ENCODE results near the gene THOC6. TPM values are rescaled to one million over a fixed set of nuclear protein-coding genes. Genes with fewer than 3 reads are reported as not detected.
A peak's percentile ranks its signal among the peaks of the same experiment; 100 is the strongest.

The THOC6 gene
- total RNA-seq, 1 experiment from 2014 or later, result 56.7 TPM

DNA sequence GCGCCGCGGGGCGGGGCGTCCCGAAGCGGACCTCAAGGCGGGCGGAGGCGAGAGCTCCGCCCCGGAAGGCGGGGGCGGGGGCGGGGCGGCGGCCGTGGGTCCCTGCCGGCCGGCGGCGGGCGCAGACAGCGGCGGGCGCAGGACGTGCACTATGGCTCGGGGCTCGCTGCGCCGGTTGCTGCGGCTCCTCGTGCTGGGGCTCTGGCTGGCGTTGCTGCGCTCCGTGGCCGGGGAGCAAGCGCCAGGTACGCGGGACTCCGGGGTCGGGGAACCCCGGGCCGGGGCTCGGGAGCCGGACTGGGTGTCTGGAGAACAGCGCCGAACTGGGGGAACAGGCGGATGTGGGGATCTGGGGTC, 3.6 kb upstream of the THOC6 start, which contains the start of gene TNFRSF12A:
Gene TNFRSF12A (plus strand): TSS at position 122 of the 357 bp plus-strand sequence. CDS start 30 bp downstream, at position 152.
- Histone ChIP-seq H3K36me3 (ENCODE audit: control insufficient read depth, insufficient read depth, low read length) (peaks cover 9% of the 10 kb centered on the region), H3K9me3 (ENCODE audit: control insufficient read depth, insufficient read depth, low read depth, low read length) (no peaks in the 10 kb centered on the region), H3K27me3 (ENCODE audit: control insufficient read depth, insufficient read depth, low read length) (no peaks in the 10 kb centered on the region), H3K27ac (ENCODE audit: low read length) (peak within 1 kb of the TSS; percentile 99), H3K4me1 (ENCODE audit: control insufficient read depth, insufficient read depth, low read length) (peaks cover 16% of the 10 kb centered on the region), H3K4me3 (ENCODE audit: low read depth in 2 of 2, low read length in 2 of 2) (peak within 1 kb of the TSS; percentile 94 to 95)
- DNase-seq (ENCODE audit: low read depth, low spot score) (no peak), ATAC-seq (peak; percentile 15)
- ChIA-PET POLR2A (interaction anchor here (0.6 kb wide), 1 partner anchor 1134 kb away, joined by 10 read pairs; no protein-coding TSS in a partner anchor), CTCF (interaction anchor here (0.5 to 1.2 kb wide), 4 partner anchors 8 to 246 kb away, joined by 3 to 5 read pairs (median 4); no protein-coding TSS in a partner anchor)
- intact Hi-C loops (cut with micrococcal nuclease; ENCODE audit: unreplicated experiment) (no loop called here), in situ Hi-C loops (cut with HindIII; ENCODE audit: low pct_unique_long_range_greater_than_20kb, low sequenced_read_pairs) (no loop called here)
- peak; percentile 21; the same call in 1 of the 2 replicates for TF ChIP-seq TCF7L2 (IDR thresholded peaks at IDR 0.05; ENCODE audit: low read depth, low read length)
- no peak; the same call in 1 of the 2 replicates for TF ChIP-seq SIN3A (IDR thresholded peaks at IDR 0.05; ENCODE audit: borderline replicate concordance, insufficient read depth, low read depth, low read length)
- TF ChIP-seq, protein P1, sequence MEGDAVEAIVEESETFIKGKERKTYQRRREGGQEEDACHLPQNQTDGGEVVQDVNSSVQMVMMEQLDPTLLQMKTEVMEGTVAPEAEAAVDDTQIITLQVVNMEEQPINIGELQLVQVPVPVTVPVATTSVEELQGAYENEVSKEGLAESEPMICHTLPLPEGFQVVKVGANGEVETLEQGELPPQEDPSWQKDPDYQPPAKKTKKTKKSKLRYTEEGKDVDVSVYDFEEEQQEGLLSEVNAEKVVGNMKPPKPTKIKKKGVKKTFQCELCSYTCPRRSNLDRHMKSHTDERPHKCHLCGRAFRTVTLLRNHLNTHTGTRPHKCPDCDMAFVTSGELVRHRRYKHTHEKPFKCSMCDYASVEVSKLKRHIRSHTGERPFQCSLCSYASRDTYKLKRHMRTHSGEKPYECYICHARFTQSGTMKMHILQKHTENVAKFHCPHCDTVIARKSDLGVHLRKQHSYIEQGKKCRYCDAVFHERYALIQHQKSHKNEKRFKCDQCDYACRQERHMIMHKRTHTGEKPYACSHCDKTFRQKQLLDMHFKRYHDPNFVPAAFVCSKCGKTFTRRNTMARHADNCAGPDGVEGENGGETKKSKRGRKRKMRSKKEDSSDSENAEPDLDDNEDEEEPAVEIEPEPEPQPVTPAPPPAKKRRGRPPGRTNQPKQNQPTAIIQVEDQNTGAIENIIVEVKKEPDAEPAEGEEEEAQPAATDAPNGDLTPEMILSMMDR (IDR thresholded peaks at IDR 0.05), result no peak
- TF ChIP-seq, protein P2, sequence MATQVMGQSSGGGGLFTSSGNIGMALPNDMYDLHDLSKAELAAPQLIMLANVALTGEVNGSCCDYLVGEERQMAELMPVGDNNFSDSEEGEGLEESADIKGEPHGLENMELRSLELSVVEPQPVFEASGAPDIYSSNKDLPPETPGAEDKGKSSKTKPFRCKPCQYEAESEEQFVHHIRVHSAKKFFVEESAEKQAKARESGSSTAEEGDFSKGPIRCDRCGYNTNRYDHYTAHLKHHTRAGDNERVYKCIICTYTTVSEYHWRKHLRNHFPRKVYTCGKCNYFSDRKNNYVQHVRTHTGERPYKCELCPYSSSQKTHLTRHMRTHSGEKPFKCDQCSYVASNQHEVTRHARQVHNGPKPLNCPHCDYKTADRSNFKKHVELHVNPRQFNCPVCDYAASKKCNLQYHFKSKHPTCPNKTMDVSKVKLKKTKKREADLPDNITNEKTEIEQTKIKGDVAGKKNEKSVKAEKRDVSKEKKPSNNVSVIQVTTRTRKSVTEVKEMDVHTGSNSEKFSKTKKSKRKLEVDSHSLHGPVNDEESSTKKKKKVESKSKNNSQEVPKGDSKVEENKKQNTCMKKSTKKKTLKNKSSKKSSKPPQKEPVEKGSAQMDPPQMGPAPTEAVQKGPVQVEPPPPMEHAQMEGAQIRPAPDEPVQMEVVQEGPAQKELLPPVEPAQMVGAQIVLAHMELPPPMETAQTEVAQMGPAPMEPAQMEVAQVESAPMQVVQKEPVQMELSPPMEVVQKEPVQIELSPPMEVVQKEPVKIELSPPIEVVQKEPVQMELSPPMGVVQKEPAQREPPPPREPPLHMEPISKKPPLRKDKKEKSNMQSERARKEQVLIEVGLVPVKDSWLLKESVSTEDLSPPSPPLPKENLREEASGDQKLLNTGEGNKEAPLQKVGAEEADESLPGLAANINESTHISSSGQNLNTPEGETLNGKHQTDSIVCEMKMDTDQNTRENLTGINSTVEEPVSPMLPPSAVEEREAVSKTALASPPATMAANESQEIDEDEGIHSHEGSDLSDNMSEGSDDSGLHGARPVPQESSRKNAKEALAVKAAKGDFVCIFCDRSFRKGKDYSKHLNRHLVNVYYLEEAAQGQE (IDR thresholded peaks at IDR 0.05; ENCODE audit: insufficient read depth in 1 of 2, low read depth in 2 of 2, low read length in 1 of 2), result 0 out of 4 replicates have a peak, but pooled peaks of 1 of the 2 experiments have one; percentile 42
- TF ChIP-seq POLR2AphosphoS5 (IDR thresholded peaks at IDR 0.05; ENCODE audit: low read depth, low read length), result peak; percentile 63
- BruUV-seq (replicated peaks), result no TSS peak

DNA sequence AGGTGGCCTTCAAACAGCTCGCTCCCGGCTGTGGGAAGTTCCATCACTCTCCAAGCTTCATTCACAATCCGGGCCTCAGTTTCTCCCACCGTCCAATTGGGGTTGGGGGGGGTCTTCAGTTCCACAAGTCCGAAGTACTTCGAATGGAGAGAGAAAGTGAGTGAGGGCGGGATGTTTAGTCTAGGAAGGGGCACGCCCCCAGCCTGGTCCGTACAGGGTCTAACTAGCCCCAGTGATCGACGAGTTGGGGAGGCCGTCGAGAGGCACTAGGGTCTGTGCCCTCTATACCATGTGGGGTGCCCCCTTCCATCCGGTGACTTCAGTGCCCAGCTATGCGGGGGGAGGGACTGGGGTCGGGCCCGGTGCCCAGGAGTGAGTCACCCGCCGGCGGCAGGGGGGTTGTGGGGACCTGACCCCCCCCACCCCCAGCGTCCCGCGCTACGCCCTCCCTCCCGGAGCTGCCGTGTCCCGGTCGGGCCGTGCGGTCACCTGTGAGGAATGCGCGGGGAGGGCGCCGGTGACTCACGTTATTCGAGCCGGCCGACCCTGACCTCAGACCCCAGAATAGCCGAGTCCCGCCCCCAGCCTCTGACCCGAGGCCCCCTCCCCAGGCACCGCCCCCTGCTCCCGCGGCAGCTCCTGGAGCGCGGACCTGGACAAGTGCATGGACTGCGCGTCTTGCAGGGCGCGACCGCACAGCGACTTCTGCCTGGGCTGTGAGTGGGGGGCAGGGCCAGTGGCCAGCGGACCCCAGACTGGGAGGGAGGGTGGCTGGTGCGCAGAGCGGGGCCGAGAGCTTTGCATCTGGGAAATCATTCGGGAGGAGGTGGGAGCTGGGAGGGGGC, 3.0 kb upstream of the THOC6 start:
- H3K27me3 ChIP-seq (ENCODE audit: control insufficient read depth, insufficient read depth, low read length), result no peaks in the 10 kb centered on the region
- H3K4me1 ChIP-seq (ENCODE audit: control insufficient read depth, insufficient read depth, low read length), result peaks cover 16% of the 10 kb centered on the region
- POLR2A ChIA-PET, result interaction anchor here (0.6 kb wide), 2 partner anchors 20 to 1135 kb away, joined by 5 to 10 read pairs; no protein-coding TSS in a partner anchor
- peaks cover 9% of the 10 kb centered on the region for H3K36me3 ChIP-seq (ENCODE audit: control insufficient read depth, insufficient read depth, low read length)
- BruUV-seq (replicated peaks), result no TSS peak
- ATAC-seq (peak; percentile 26), DNase-seq (ENCODE audit: low read depth, low spot score) (peak; percentile 69)
- no peaks in the 10 kb centered on the region for H3K9me3 ChIP-seq (ENCODE audit: control insufficient read depth, insufficient read depth, low read depth, low read length)
- H3K4me3 ChIP-seq (ENCODE audit: low read depth in 2 of 2, low read length in 2 of 2), result peak overlapping the region; percentile 94 to 95
- CTCF ChIA-PET, result interaction anchor here (0.5 to 1.2 kb wide), 3 partner anchors 8 to 246 kb away, joined by 3 to 5 read pairs (median 5); no protein-coding TSS in a partner anchor
- in situ Hi-C loops (cut with HindIII; ENCODE audit: low pct_unique_long_range_greater_than_20kb, low sequenced_read_pairs), result no loop called here
- peak overlapping the region; percentile 99 for H3K27ac ChIP-seq (ENCODE audit: low read length)
- intact Hi-C loops (cut with micrococcal nuclease; ENCODE audit: unreplicated experiment), result no loop called here
- TF ChIP-seq, protein P1 (IDR thresholded peaks at IDR 0.05), result no peak
- TF ChIP-seq SIN3A (IDR thresholded peaks at IDR 0.05; ENCODE audit: borderline replicate concordance, insufficient read depth, low read depth, low read length) (peak; percentile 63; the same call in 1 of the 2 replicates), POLR2AphosphoS5 (IDR thresholded peaks at IDR 0.05; ENCODE audit: low read depth, low read length) (peak; percentile 46), TCF7L2 (IDR thresholded peaks at IDR 0.05; ENCODE audit: low read depth, low read length) (no peak)
